Islet precursor cell (in vitro differentiated cells): ENCODE measurements around the gene PRKCG.
"Not testable (repeated sequence)": the region's sequence is repeated elsewhere in the genome, so short reads cannot be mapped to it uniquely, and the experiment has no call there.

Experiments used
- DNase-seq: peaks from one replicate; pipeline ENCODE4 v3.0.0-alpha.2; 2018

PRKCG gene

DNA sequence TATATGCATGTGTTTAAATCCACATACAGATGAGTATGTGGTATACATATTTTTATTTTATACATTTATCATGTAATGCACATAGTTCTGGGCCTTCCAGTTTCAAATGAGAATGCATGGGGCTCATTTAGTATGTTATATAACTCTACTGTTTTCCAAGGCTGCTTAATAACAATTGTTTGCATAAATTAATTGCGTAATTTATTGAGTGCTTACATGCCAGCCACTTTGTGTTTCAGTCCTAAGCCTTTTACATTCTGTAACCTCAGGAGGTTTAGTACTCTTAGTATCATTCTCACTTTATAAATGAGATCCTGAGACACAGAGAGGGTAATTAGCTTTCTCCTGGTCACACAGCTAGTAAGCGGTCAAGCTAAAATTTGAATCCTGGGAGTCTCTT, 64.0 kb downstream of the PRKCG start:
- DNase-seq: no peak

DNA sequence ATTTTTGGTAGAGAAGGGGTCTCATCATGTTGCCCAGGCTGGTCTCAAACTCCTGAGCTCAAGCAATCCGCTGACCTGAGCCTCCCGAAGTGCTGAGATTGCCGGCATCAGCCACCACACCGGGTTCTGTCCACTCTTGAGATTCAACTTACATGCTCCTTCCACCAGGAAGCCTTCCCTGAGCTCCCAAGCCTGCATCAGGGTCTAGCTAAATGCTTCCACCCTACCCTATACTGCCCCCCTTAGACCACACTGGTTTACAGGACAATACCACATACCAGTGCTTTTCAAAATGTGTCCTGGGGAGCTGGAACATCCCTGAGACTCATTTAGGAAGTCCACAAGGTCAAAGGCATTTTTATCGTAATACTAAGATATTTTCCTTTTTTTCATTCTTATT, 65.6 kb downstream of the PRKCG start:
- DNase-seq: peak; percentile 74

DNA sequence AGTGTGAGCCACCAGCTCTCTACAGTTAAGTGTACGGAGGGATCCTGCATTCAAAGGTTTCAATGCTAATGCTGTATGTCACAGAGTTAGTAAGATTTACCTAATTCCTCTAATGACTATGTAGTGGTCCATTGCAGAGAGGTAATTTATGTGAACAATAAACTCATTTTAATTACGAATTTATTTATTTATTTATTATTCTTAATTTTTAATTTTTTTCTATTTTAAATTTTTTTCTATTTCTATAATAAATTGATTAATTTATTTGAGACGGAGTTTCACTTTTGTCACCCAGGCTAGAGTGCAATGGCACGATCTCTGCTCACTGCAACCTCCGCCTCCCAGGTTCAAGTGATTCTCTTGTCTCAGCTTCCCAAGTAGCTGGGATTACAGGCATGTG, 66.6 kb downstream of the PRKCG start:
- DNase-seq: not testable (repeated sequence)

DNA sequence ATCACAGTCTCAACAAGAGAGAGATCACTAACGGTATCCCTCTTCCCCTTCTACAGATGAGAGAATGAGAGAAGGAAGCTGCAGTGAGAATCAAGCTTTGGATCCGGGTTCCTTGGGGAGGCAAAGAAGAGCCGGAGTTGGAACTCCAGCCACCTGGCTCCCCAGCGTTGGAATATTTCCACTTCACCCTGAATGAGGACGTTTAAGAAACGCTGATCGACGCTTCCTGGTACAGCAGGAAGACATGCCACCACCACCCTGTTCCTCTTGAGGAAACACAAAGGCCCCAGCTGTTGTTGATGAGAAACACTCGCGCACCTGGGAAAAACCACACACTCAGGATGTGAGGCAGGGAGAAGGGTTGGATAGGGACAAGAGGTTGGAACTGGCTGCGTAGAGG, 69.4 kb downstream of the PRKCG start:
- no peak for DNase-seq

DNA sequence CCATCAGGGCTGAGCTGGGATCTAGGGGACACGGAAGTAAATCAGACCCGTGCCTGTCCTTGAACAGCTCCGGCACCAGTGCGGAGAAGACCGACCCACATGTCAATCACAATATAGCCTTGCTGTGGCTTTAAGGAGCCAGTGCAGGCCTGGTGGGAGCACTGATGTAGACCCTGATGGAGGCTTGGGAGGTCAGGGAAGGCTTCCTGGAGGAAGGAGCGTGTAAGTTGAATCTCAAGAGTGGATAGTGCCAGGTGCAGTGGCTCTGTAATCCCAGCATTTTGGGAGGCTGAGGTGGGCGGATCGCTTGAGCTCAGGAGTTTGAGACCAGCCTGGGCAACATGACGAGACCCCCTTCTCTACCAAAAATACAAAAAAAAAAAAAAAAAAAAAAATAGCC, 70.0 kb downstream of the PRKCG start:
- DNase-seq: no peak

DNA sequence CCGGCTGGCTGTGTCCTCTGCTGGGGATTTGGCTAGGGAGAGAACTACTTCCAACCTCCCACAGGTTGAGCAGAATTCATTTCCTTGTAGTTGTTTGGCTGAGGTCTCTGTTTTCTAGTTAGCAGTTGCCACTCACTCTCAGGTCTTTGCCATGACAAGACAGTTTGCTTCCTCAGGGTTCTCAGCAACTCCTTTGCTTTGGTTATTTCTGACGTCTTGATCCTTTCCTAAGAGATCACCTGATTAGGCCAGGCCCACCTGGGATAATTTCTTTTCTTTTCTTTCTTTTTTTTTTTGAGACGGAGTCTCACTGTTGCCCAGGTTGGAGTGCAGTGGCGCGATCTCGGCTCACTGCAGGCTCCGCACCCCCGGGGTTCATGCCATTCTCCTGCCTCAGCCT, 71.4 kb downstream of the PRKCG start:
- no peak for DNase-seq
